Measurements from ENCODE around the gene GJB6. TPM values are rescaled to one million over a fixed set of nuclear protein-coding genes. Genes with fewer than 3 reads are reported as not detected.
A peak's percentile ranks its signal among the peaks of the same experiment; 100 is the strongest.

GJB6 gene
- total RNA-seq, 1 donor from 2014 or later: not detected

DNA sequence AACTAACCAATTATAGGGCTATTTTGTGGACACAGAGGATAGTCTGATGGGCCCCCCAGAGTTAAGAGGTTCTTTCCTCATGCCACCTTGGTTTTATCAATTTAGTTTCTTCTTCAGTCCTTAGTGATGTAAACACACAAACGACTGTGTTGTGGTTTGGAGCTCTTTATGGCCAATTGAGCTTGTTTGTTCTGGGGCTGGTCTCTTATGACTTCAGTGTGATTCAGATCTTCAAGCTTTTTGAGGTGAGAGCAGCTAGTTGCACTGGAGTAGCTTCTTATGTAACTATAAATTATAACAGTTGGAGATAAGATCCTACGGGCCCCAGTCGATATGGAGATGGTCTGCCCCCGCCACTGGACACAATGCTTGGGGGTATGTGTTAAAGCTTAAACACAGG is 22.0 kb upstream of the GJB6 start:
- no peak for ATAC-seq
- no peaks in the 10 kb centered on the region for H3K4me1 ChIP-seq
- H3K4me3 ChIP-seq: no peak overlapping the region
- DNase-seq: no peak
- intact Hi-C loops (cut with DNase I): no loop called here
- H3K27me3 ChIP-seq (ENCODE audit: low read depth): no peaks in the 10 kb centered on the region
- H3K36me3 ChIP-seq: no peaks in the 10 kb centered on the region
- H3K27ac ChIP-seq: no peak overlapping the region
- no peaks in the 10 kb centered on the region for H3K9me3 ChIP-seq
- TF ChIP-seq, protein P1, sequence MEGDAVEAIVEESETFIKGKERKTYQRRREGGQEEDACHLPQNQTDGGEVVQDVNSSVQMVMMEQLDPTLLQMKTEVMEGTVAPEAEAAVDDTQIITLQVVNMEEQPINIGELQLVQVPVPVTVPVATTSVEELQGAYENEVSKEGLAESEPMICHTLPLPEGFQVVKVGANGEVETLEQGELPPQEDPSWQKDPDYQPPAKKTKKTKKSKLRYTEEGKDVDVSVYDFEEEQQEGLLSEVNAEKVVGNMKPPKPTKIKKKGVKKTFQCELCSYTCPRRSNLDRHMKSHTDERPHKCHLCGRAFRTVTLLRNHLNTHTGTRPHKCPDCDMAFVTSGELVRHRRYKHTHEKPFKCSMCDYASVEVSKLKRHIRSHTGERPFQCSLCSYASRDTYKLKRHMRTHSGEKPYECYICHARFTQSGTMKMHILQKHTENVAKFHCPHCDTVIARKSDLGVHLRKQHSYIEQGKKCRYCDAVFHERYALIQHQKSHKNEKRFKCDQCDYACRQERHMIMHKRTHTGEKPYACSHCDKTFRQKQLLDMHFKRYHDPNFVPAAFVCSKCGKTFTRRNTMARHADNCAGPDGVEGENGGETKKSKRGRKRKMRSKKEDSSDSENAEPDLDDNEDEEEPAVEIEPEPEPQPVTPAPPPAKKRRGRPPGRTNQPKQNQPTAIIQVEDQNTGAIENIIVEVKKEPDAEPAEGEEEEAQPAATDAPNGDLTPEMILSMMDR (IDR thresholded peaks at IDR 0.05): no peak

DNA sequence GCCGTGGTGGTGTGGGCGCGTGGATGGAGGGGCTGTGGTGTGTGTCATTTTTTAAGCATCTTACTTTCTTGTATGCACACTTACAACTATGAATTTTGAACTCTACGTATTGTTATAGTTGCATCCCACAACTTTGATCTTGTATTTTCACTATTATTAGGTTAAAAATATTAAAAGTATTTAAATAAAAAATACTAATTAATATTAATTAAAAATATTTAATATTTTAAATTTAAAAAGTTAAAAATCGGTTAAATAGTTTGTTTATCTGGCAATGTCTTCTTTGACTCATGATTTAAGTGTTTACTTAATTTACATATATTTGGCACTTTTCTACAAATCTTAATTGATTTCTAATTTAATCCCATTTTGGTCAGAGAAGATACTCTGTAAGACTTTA is 17.8 kb upstream of the GJB6 start:
- H3K27ac ChIP-seq: no peak overlapping the region
- ATAC-seq: no peak
- no peak for DNase-seq
- TF ChIP-seq, protein P1 (IDR thresholded peaks at IDR 0.05): no peak
- no peaks in the 10 kb centered on the region for H3K4me1 ChIP-seq
- intact Hi-C loops (cut with DNase I): no loop called here
- no peaks in the 10 kb centered on the region for H3K9me3 ChIP-seq
- H3K36me3 ChIP-seq: no peaks in the 10 kb centered on the region
- no peak overlapping the region for H3K4me3 ChIP-seq
- H3K27me3 ChIP-seq (ENCODE audit: low read depth): no peaks in the 10 kb centered on the region

DNA sequence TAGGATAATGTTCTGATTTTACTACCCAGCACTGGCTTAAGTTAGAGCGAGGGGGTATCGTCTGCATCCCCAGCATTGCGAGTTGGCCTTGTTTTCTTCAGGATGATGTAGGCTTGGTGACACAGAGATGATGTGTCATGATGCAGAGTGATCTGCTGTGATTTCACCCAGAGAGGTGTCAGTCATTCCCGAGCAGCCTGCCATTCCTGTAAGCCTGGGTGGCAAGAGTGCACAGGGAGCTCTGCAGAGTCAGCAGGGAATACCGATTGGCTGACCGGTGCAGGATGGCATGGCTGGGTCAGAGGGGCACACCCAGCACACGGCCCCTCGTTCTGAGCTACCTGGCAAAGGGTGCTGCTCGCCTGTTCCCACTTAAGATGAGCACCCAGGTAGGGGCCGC is 15.8 kb upstream of the GJB6 start:
- Histone ChIP-seq H3K36me3 (no peaks in the 10 kb centered on the region), H3K27ac (no peak overlapping the region), H3K4me1 (no peaks in the 10 kb centered on the region), H3K9me3 (no peaks in the 10 kb centered on the region), H3K4me3 (no peak overlapping the region), H3K27me3 (ENCODE audit: low read depth) (no peaks in the 10 kb centered on the region)
- no peak for DNase-seq
- intact Hi-C loops (cut with DNase I): no loop called here
- ATAC-seq: no peak
- TF ChIP-seq, protein P1 (IDR thresholded peaks at IDR 0.05): no peak

DNA sequence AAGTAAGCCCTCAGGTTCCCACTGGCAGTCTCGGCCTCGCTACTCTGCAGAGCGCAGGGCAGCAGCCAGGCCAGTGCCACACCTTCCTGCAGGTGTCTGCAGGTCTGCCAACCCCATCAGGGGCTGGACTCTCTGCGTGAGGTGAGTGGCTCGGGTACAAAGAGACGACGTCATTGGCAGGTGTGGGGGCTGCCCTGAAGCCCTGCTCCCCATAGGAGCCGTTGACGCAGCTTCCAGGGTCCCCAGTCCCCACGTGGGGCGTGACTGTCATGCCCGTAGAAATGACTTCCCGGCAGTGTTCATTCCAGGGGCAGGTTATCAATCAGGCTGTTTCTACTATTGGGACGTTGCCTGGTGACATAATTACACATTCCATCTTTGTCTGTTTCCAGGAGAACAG is 15.3 kb upstream of the GJB6 start:
- Histone ChIP-seq H3K27me3 (ENCODE audit: low read depth) (no peaks in the 10 kb centered on the region), H3K27ac (no peak overlapping the region), H3K36me3 (no peaks in the 10 kb centered on the region), H3K4me3 (no peak overlapping the region), H3K9me3 (no peaks in the 10 kb centered on the region), H3K4me1 (no peaks in the 10 kb centered on the region)
- TF ChIP-seq, protein P1 (IDR thresholded peaks at IDR 0.05): no peak
- DNase-seq (no peak), ATAC-seq (peak in 1 of 2 donors; percentile 37)
- intact Hi-C loops (cut with DNase I): no loop called here

DNA sequence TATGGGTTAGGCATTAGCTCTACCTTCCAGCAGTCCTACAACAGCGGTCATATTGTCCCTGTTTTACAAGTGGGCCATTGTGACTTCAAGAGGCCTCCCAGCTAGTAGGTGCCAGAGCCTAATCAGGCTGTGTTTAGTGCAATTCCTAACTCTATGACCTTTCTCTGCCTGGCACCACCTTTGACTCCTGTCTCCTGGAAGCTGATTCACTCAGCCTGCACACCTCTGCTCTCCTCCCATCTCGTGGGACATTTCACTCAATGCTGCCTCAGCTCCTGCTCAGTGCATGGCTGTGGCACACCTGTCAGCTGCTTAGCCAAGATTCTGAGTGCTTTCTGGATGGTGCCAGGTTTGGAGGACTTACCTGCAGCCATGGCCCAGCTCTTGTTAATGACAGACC is 9.5 kb upstream of the GJB6 start:
- TF ChIP-seq, protein P1 (IDR thresholded peaks at IDR 0.05): no peak
- H3K27ac ChIP-seq: no peak overlapping the region
- intact Hi-C loops (cut with DNase I): no loop called here
- no peaks in the 10 kb centered on the region for H3K9me3 ChIP-seq
- no peak overlapping the region for H3K4me3 ChIP-seq
- ATAC-seq (no peak), DNase-seq (no peak)
- H3K4me1 ChIP-seq: no peaks in the 10 kb centered on the region
- peaks cover 4% of the 10 kb centered on the region for H3K27me3 ChIP-seq (ENCODE audit: low read depth)
- no peaks in the 10 kb centered on the region for H3K36me3 ChIP-seq

DNA sequence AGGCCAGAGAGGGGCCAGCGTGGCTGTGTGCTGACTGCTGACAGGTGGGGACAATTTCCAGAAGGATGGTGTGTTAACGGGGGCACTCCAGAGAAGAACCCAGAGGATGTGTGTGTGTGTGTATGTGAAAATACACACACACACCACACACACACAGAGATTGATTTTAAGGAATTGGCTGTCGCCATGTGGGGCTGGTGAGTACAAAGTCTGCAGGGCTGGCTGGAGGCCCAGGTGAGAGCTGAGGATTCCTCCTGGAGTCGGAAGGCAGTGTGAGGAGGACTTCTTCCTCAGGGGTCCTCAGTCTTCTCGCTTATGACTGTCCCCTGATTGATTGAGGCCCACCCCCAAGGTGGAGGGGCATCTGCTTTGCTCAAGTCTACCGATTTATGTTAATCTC is 7.6 kb upstream of the GJB6 start:
- Histone ChIP-seq H3K27ac (no peak overlapping the region), H3K27me3 (ENCODE audit: low read depth) (peaks cover 4% of the 10 kb centered on the region), H3K4me3 (no peak overlapping the region), H3K4me1 (no peaks in the 10 kb centered on the region), H3K36me3 (no peaks in the 10 kb centered on the region), H3K9me3 (no peaks in the 10 kb centered on the region)
- no peak for DNase-seq
- TF ChIP-seq, protein P1 (IDR thresholded peaks at IDR 0.05): no peak
- ATAC-seq: no peak
- intact Hi-C loops (cut with DNase I): no loop called here
